ENCODE measurements around the gene DMD. TPM values are rescaled to one million over a fixed set of nuclear protein-coding genes. Genes with fewer than 3 reads are reported as not detected.

The DMD gene
- total and polyA plus RNA-seq, 2 of the 8 experiments (the other 6 are each of a cell fraction or from before 2014, with no cell fraction given): 4.8 to 7.4 TPM

DNA sequence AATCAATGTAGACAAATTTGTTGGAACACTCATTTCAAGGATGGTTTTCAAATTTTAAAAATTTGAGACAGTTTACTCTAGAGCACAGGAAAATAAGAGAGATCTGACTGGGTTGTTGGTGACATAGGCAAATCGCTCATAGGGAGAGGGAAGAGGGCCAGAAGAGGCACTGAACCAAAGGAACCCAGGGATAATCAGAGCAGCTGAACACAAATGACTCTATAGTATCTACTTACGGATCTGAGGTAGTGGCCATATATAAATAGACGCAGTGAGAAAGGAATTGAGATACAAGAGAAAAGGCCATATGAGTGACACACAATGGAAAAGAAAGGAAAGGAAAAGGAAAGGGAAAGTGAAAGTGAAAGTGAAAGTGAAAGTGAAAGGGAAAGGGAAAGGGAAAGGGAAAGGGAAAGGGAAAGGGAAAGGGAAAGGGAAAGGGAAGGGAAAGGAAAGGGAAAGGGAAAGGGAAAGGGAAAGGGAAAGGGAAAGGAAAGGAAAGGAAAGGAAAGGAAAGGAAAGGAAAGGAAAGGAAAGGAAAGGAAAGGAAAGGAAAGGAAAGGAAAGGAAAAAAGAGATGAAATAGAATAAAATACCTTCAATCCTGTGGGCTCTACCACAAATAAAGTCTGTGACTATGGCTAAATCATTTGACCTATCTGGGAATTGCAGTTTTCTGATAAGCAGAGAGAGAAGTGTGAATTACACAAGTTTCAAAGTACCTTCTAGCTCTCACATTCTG lies 759.2 kb downstream of the DMD start (continued):
- TF ChIP-seq NRF1 (IDR thresholded peaks at IDR 0.05; ENCODE audit: low read depth, low read length) (no peak), RBBP5 (IDR thresholded peaks at IDR 0.05; ENCODE audit: borderline replicate concordance, low read depth, low read length) (no peak), E2F6 (IDR thresholded peaks at IDR 0.05) (no peak), BRCA1 (IDR thresholded peaks at IDR 0.05; ENCODE audit: low read depth, low read length) (no peak), SUZ12 (IDR thresholded peaks at IDR 0.05; ENCODE audit: low read length) (no peak), KDM4A (IDR thresholded peaks at IDR 0.05; ENCODE audit: low read depth, low read length, severe bottlenecking) (no peak)
- TF ChIP-seq, protein P1, sequence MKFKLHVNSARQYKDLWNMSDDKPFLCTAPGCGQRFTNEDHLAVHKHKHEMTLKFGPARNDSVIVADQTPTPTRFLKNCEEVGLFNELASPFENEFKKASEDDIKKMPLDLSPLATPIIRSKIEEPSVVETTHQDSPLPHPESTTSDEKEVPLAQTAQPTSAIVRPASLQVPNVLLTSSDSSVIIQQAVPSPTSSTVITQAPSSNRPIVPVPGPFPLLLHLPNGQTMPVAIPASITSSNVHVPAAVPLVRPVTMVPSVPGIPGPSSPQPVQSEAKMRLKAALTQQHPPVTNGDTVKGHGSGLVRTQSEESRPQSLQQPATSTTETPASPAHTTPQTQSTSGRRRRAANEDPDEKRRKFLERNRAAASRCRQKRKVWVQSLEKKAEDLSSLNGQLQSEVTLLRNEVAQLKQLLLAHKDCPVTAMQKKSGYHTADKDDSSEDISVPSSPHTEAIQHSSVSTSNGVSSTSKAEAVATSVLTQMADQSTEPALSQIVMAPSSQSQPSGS (IDR thresholded peaks at IDR 0.05; ENCODE audit: low read length): no peak

Measured in H1 (cell line).